Endothelial cell of umbilical vein (primary cell): ENCODE measurements around the gene PODXL2.

Experiments
- CTCF ChIP-seq, 2 donors: IDR thresholded peaks; 1 replicate in 1 of 2; 2 replicates in 1 of 2; pipeline ENCODE4 v1.5.1; 2011; ENCODE audit warnings: low read length in 2 of 2, mild to moderate bottlenecking in 2 of 2, moderate library complexity in 2 of 2, control low read depth in 1 of 2, inconsistent platforms in 1 of 2, low read depth in 1 of 2; ENCODE audit not compliant: insufficient read depth in 1 of 2; ENCODE audit errors: extremely low read depth in 1 of 2
- EZH2 ChIP-seq: IDR thresholded peaks from 2 replicates; pipeline ENCODE4 v1.6.1; 2012; ENCODE audit warnings: borderline replicate concordance, low read depth, mild to moderate bottlenecking, moderate library complexity, low read length, inconsistent platforms; ENCODE audit not compliant: severe bottlenecking
- FOS ChIP-seq: IDR thresholded peaks from 2 replicates; pipeline ENCODE4 v1.6.1; 2011; ENCODE audit warnings: mild to moderate bottlenecking, low read length, moderate library complexity, borderline replicate concordance; ENCODE audit not compliant: insufficient read depth
- JUN ChIP-seq: IDR thresholded peaks from 2 replicates; pipeline ENCODE4 v1.6.1; 2011; ENCODE audit warnings: borderline replicate concordance, low read depth; ENCODE audit not compliant: insufficient read length, insufficient read depth
- MAX ChIP-seq: IDR thresholded peaks from 2 replicates; pipeline ENCODE4 v1.6.1; 2011; ENCODE audit not compliant: insufficient read depth, insufficient read length
- MYC ChIP-seq: IDR thresholded peaks from one replicate; pipeline ENCODE4 v1.6.1; 2011; ENCODE audit warnings: mild to moderate bottlenecking, low read depth, low read length
- POLR2A ChIP-seq: IDR thresholded peaks from 2 replicates; pipeline ENCODE4 v1.6.1; 2012; ENCODE audit warnings: low read depth, mild to moderate bottlenecking, control low read depth, low read length
- POLR2AphosphoS5 ChIP-seq: IDR thresholded peaks from 2 replicates; pipeline ENCODE4 v1.6.1; 2012; ENCODE audit warnings: low read depth, mild to moderate bottlenecking, control low read depth, low read length, moderate library complexity; ENCODE audit not compliant: insufficient read depth

GRCh38 chr3:127628788-127629466 lies at the start of gene PODXL2:
- TF ChIP-seq POLR2A, result no peak
- TF ChIP-seq POLR2AphosphoS5, result no peak
- TF ChIP-seq CTCF (IDR thresholded peaks at IDR 0.05; ENCODE audit: extremely low read depth in 1 of 2, insufficient read depth in 1 of 2, low read depth in 1 of 2, low read length in 2 of 2), result no peak
- no peak for TF ChIP-seq EZH2
- no peak for TF ChIP-seq MAX
- TF ChIP-seq MYC, result no peak
- no peak for TF ChIP-seq JUN
- no peak for TF ChIP-seq FOS
